PFSK-1 (cell line): ENCODE results near the gene MX1.

Source experiments
- FOXP2 ChIP-seq: optimal IDR thresholded peaks from 2 replicates; pipeline ENCODE3; 2011; ENCODE audit warnings: borderline replicate concordance, control low read depth, inconsistent platforms; ENCODE audit not compliant: insufficient read depth; ENCODE audit errors: extremely low read length, extremely low read depth
- POLR2AphosphoS5 ChIP-seq: IDR thresholded peaks from 2 replicates; pipeline ENCODE4 v1.6.1; 2012; ENCODE audit warnings: low read depth, mild to moderate bottlenecking, control low read depth, low read length, moderate library complexity
- SIN3A ChIP-seq: IDR thresholded peaks from 2 replicates; pipeline ENCODE4 v1.6.1; 2012; ENCODE audit warnings: mild to moderate bottlenecking, low read length, moderate library complexity, borderline replicate concordance; ENCODE audit not compliant: insufficient read depth
- TAF1 ChIP-seq: IDR thresholded peaks from 2 replicates; pipeline ENCODE4 v1.6.1; 2012; ENCODE audit warnings: low read length, control low read depth, borderline replicate concordance; ENCODE audit not compliant: insufficient read depth
- TF ChIP-seq, protein P1 (sequence below), 2 experiments: IDR thresholded peaks; 2 replicates each; pipeline versions ENCODE4 v1.6.1 to v1.8.0; 2011 to 2012; ENCODE audit warnings: low read depth in 2 of 2, low read length in 2 of 2, control low read depth in 1 of 2, inconsistent platforms in 1 of 2, mild to moderate bottlenecking in 1 of 2, moderate library complexity in 1 of 2; ENCODE audit not compliant: insufficient read depth in 1 of 2

Gene MX1

DNA sequence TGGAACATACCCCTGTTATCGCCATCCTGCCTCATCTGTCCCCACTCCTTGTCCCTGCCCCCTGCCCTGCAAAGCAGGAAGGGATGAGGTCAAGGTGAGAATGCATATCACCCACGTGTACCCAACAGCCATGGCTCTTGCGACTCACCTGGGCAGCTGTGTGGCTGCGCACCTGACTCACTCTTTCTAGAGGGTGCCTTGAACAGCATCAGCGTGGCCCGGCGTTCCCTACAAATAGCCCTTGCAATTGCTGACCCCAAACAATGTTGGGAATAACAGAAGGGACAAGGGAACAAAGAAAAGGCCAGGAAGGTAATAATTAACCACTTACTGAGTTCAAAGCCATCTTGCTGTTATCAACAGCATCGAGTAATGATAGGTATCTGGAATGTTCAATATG is 71.7 kb downstream of the MX1 start:
- no peak for TF ChIP-seq FOXP2
- TF ChIP-seq POLR2AphosphoS5, result no peak

DNA sequence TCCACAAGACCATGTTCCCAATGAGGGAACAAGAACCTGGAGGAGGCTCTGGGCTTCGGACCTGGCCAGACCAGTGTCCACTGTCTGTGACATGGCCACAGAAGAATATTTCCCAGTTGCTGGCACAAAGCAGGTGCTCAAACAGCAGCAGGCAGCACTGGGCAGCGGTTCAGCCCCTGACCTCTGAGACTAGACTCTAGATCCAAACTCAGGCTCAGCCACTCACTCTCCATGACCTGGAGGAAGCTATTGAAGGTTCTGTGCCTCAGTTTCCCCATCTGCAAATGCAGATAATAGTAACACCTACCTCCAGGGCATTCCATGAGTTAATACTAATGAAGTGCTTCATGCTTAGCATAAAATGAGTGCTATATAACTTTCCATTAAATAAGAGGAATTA is 73.9 kb downstream of the MX1 start:
- TF ChIP-seq TAF1 (no peak), SIN3A (no peak), POLR2AphosphoS5 (no peak), FOXP2 (no peak)
- TF ChIP-seq, protein P1, sequence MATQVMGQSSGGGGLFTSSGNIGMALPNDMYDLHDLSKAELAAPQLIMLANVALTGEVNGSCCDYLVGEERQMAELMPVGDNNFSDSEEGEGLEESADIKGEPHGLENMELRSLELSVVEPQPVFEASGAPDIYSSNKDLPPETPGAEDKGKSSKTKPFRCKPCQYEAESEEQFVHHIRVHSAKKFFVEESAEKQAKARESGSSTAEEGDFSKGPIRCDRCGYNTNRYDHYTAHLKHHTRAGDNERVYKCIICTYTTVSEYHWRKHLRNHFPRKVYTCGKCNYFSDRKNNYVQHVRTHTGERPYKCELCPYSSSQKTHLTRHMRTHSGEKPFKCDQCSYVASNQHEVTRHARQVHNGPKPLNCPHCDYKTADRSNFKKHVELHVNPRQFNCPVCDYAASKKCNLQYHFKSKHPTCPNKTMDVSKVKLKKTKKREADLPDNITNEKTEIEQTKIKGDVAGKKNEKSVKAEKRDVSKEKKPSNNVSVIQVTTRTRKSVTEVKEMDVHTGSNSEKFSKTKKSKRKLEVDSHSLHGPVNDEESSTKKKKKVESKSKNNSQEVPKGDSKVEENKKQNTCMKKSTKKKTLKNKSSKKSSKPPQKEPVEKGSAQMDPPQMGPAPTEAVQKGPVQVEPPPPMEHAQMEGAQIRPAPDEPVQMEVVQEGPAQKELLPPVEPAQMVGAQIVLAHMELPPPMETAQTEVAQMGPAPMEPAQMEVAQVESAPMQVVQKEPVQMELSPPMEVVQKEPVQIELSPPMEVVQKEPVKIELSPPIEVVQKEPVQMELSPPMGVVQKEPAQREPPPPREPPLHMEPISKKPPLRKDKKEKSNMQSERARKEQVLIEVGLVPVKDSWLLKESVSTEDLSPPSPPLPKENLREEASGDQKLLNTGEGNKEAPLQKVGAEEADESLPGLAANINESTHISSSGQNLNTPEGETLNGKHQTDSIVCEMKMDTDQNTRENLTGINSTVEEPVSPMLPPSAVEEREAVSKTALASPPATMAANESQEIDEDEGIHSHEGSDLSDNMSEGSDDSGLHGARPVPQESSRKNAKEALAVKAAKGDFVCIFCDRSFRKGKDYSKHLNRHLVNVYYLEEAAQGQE (IDR thresholded peaks at IDR 0.05; ENCODE audit: insufficient read depth in 1 of 2, low read depth in 2 of 2, low read length in 2 of 2), result no peak

GRCh38 chr21:41500363-41500762 is 74.3 kb downstream of the MX1 start:
- no peak for TF ChIP-seq SIN3A
- TF ChIP-seq, protein P1 (IDR thresholded peaks at IDR 0.05; ENCODE audit: insufficient read depth in 1 of 2, low read depth in 2 of 2, low read length in 2 of 2), result no peak
- TF ChIP-seq TAF1, result no peak
- no peak for TF ChIP-seq FOXP2
- no peak for TF ChIP-seq POLR2AphosphoS5

GRCh38 chr21:41500931-41501381 is 74.9 kb downstream of the MX1 start:
- TF ChIP-seq TAF1 (no peak), SIN3A (no peak), POLR2AphosphoS5 (no peak), FOXP2 (no peak)
- TF ChIP-seq, protein P1 (IDR thresholded peaks at IDR 0.05; ENCODE audit: insufficient read depth in 1 of 2, low read depth in 2 of 2, low read length in 2 of 2), result no peak

DNA sequence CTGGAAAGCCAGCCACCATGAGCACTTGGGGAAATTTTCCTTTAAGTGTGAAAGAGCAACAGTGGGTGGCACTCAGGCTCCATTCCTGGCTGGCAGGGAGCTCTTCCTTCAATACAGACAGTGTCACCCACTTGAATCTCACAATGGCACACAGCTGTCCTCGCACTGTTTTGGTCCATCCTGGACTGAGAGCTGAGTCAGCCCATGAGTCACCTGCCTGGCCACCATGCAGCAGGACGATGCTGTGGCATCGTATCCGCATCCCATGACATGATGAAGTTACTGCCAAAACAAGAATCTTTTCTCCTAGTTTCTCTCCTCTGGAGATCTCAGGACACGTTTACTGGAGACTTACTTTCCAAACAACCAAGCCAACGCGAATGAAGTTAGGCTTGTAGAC is 75.9 kb downstream of the MX1 start:
- TF ChIP-seq SIN3A (no peak), POLR2AphosphoS5 (no peak), TAF1 (no peak), FOXP2 (no peak)
- TF ChIP-seq, protein P1 (IDR thresholded peaks at IDR 0.05; ENCODE audit: insufficient read depth in 1 of 2, low read depth in 2 of 2, low read length in 2 of 2), result no peak
